GM21423 (cell line): ENCODE data around the gene CTAGE15.
"Not testable (repeated sequence)": the region's sequence is repeated elsewhere in the genome, so short reads cannot be mapped to it uniquely, and the experiment has no call there.

Experiments
- ATAC-seq: cut with Tn5 transposase; IDR thresholded peaks from one replicate; pipeline ENCODE4 v1.9.1; 2021; ENCODE audit warnings: mild to moderate bottlenecking, moderate library complexity; ENCODE audit not compliant: unreplicated experiment

The CTAGE15 gene, protein sequence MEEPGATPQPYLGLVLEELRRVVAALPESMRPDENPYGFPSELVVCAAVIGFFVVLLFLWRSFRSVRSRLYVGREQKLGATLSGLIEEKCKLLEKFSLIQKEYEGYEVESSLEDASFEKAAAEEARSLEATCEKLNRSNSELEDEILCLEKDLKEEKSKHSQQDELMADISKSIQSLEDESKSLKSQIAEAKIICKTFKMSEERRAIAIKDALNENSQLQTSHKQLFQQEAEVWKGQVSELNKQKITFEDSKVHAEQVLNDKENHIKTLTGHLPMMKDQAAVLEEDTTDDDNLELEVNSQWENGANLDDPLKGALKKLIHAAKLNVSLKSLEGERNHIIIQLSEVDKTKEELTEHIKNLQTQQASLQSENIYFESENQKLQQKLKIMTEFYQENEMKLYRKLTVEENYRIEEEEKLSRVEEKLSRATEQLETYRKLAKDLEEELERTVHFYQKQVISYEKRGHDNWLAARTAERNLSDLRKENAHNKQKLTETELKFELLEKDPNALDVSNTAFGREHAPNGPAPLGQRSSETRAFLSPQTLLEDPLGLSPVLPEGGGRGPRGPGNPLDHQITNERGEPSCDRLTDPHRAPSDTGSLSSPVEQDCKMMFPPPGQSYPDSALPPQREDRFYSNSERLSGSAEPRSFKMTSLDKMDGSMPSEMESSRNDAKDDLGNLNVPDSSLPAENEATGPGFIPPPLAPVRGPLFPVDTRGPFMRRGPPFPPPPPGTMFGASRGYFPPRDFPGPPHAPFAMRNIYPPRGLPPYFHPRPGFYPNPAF

DNA sequence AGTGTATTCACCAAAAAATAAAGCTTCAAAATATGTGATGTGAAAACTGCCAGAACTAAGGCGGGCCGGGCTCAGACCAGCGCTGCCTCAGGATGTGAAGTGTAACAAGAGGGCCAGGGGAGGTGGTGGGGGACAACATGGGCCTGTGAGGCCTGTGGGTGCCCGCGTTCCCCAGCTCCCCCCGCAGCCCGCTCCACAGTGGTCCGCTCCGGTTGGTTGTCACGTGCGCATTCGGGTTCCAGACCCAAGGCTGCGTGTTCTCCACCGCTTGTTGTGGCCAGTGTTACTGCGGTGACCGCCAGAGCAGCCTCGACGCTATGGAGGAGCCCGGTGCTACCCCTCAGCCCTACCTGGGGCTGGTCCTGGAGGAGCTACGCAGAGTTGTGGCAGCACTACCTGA, at the start of gene CTAGE15:
Gene CTAGE15, plus strand, starts transcription at position 301 of the 400 bp plus-strand sequence. Its CDS starts 17 bp downstream, at position 318.
- ATAC-seq = not testable (repeated sequence)

DNA sequence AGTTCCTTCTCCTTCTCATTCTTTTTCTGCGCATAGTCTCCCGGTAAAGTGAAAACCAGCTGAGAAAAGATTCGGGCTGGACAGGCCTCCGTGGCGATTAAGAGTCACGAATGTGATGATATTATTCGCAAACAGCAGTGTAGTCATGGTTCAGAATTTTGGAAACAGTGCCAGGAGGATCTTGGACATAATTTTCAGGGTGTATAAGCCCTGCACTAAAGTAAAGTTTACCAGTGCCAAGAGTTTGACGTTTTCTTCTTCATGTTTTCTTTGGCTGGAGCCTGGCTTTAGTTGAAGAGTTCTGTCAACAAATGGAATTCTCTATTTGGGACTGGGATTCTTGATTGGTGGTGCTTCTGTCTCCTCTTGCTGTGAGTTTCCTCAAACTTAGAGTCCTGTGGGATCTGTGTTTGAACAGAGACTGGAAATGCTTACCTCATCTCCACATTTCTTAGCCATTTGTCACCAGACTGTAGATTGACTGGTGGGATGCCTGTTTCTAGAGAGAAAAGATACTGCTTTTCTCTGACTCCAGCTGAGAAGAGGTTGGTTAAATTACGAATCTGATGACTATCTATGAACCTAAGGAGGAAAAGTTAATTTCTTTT, 49.2 kb upstream of the CTAGE15 start:
- ATAC-seq = not testable (repeated sequence)

DNA sequence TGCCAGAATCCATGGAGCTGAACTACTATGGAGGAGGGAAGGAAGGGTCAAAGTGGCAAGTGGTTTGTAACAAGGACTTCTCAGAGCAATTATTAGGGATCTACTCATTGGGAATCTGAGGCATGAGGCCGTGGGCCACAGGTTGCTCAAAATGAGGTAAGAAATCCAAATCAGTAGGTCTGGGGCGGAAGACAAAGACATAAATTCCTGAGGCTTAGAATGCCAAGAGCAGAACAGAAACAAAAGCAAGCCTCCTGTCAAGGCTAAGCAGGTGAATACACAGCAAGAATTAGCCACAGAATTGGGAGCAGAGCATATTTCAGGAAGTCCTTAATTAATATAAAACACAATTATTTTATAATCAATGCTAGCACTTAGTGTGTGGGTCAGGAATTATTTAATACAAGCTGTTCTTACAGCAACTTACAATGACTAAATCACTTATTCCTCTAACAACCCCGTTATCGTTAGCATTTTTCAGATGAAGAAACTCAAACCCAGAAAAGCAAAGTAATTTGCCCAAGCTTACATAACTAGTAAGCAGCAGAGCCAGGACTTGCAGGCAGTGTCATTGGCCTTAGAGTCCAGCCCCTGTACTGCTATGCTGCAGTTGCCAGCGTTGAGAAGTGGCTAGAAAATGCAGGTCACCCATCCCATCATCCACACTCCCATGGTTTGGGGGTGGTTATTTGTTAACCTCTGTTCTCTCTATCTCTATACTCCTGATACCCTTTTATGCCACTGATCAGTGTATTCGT, 40.3 kb upstream of the CTAGE15 start:
- ATAC-seq = not testable (repeated sequence)

DNA sequence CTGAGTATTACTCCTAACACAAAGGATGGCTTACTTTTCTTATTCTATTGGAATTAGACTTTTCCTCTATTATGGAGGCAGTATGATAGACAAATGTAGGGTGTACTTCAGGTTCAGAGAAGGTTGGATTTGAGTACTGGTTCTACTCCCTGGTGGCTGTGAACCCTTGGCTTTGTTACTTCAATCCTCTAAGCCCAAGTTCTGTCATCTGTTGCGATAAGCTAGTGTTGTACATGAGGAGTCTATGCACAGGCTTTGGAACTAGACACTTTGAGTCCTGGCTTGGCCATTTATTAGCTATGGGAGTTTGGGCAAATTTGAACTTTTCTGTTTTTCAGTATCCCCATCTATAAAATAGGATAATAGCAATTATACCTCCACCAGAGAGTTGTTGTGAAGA, 39.7 kb upstream of the CTAGE15 start:
- ATAC-seq = not testable (repeated sequence)

DNA sequence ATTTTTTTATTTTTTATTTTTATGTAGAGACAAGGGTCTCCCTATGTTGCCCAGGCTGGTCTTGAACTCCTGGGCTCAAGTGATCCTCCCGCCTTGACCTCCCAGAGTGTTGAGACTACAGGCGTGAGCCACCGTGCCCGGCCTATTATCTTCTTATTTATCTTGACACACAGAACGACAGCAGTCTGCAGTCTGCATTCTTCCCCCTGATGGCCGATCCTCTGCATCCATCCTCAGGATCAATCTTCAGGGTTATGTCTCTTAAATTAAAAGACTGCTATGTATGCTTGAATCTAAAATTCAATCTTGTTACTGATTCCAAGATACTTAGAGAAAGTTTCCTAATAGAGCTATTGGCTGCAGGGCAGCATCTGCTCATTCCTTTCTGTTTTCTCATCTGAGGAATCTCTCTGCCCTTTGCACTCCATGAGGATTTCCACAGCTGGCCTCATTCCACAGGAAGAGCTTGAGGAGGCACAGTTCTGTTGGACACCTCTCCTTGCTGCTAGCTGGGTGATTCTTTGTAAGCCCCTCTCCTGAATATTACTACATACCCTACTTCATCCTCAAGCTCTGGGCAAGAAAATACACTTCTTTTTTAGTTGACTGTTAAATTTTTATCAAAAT, 38.3 kb upstream of the CTAGE15 start:
- ATAC-seq = not testable (repeated sequence)

DNA sequence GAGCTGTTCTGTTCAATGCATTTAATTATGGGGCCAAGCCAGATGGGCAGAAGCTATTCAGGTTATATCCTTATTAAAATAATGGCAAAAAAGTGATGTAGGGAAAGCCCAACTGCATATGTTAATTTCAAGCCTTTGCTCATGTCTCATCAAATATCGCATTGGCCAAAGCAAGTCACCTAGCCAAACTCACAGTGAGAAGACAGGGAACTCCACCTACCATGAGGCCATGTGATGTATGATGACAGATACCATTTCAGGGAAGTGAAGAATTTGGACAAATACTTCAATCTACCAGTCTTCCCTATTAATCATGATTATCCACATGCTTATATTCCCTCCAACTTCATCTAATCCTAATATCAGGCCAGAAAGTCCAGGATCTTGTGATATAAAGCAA, 35.2 kb upstream of the CTAGE15 start:
- not testable (repeated sequence) for ATAC-seq

DNA sequence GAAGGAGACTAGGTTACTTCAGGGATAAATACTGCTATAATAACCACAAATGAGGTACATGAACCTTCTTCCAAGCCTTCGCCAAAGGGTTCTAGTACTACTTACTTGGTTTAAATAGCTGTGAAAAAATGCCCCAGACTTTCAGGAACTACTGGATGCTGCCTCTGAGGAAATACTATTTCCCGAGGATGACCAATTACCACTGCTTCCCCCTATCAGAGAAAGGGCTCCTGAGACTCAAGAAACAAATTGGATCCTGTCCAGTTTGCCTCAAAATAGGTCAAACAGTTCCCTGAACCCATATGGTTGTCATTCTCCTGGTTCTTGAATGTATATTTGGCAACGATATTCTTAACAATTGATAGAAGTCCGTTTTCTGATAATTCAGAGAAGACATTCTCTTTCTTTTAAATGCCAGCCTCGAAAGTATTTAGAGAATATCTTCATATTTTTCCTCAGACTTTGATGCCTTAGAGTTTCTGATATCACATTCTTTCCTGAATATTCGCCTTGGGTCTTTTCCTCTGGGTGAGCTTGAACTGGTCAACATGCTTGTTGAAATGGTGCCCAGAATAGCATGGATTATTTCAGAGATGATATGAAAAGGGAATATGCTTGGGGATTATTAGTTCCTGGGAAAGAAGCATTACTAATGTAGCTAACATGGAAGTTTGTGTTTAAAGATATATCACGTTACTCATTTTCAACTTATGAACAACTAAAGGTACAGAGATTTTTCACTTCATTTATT, 28.1 kb upstream of the CTAGE15 start:
- not testable (repeated sequence) for ATAC-seq

DNA sequence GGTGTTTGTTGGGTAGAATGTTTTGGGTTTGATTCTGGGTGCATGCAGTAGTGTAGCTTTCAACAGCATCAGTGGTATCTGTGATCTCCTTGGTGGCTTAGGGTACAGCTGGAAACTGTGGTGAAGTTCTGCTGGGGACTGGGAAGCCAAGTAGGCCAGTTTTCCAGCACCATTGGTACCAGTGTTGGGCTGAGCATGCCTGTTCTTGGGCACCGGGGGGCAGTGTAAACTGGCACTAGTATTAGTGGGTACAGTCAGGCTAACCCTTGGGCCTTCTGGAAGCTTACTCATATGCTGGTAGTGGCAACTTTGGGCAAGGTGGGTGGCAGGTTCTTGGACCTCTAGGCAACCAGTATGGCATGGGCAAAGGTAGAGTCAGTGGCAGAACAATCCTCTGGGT, 15.6 kb upstream of the CTAGE15 start:
- not testable (repeated sequence) for ATAC-seq

DNA sequence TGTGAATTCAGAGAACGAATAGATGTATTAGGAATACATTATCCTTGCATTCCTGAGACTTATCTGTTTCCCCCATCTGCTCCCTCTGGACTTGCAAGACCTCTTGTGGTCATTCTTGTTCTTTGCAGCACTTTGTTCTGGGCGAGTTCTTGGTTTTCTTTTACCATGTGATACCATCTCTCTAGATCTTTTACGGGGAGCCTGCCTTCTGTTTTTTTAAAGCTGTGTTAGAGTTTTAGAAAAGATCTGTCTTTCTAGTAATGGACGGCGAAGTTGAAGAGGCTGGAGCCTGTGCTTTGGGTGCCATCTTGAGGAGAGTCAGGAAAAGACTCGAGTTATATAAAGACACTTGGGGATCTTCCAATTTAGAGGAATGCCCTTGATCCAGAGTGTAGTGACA, 8.3 kb upstream of the CTAGE15 start:
- ATAC-seq = peak; percentile 63

DNA sequence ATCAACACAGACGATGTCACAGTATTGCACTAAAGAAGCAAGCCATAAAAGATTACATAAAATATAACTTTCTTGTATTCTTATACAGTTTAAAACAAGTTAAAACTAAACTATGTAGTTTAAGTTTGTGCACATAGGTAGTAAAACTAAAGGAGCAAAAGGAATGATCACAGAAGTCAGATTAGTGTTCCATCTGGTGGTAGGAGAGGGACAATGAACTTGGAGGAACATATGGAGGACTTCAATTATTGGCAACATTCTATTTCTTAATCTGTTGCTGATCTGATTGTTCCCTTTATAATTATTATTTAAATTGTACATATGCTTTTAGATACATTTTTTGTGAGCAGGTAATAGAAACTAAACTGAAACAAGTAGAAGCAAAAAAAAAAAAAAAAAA, 5.6 kb upstream of the CTAGE15 start:
- not testable (repeated sequence) for ATAC-seq

DNA sequence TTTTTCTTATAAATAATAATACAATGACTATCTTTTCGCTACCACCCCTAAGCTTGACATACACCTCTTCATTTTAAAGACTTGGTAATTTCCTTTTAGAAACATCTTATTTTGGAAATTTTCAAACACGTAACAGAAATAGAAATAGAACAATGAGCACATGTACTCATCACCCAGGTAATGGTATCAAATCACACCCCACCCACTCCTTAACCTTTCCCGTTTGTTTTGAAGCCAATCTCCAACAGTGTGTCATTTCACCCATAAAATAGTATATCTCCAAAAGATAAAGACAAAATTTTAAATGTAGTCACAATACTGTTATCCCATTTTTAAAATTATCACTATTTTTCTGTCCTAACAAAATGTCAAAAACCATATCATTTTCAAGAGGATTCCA, 16.6 kb downstream of the CTAGE15 start:
- ATAC-seq = not testable (repeated sequence)

DNA sequence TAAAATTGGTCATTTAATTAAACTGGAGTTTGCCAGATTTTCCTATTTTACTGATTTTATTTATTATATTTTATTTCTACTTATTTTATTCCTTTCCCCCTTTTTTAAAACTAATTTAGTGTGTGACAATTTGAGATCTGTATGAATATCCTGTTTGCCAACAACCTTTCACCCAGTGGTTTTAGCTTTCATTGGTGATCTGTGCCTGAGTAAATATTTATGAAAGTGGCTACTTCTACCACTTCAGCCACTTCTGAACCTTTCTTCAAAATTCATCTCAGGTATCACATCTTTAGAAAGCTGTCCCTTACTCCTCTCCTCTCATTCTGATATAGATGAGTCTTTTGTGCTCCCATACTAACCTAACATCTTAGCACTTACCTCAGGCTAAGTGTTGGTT, 18.3 kb downstream of the CTAGE15 start:
- not testable (repeated sequence) for ATAC-seq

DNA sequence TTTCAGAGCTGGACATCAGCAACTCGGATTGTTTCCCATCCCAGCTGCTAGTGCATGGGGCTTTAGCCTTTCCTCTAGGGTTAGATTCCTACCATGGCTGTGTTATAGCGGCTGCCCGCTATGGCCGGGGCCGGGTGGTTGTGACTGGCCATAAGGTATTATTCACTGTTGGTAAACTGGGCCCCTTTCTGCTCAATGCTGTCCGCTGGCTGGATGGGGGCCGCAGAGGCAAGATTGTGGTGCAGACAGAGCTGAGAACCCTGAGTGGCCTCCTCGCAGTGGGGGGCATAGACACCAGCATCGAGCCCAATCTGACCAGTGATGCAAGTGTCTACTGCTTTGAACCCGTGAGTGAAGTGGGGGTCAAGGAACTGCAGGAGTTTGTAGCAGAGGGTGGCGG, 26.5 kb downstream of the CTAGE15 start:
- ATAC-seq = not testable (repeated sequence)

DNA sequence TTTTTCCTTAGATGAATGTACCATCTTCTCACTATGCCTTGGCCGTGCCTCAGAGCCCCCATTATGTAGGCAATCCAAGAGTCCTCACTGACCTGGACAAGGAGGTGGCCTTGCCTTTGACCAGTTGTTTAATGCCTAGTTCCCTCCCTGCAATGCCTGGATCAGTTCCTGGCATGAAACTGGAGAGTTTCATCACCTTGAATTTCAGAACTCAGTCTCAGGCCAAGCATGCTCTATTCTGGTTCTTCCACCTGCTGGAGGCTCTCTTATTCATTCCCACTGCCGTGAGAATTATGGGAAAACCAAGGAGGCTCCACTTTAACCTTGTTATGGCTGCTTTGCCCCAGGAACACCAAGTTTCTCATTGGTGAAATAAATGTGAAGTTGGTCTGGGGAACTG, 31.9 kb downstream of the CTAGE15 start:
- ATAC-seq = not testable (repeated sequence)

DNA sequence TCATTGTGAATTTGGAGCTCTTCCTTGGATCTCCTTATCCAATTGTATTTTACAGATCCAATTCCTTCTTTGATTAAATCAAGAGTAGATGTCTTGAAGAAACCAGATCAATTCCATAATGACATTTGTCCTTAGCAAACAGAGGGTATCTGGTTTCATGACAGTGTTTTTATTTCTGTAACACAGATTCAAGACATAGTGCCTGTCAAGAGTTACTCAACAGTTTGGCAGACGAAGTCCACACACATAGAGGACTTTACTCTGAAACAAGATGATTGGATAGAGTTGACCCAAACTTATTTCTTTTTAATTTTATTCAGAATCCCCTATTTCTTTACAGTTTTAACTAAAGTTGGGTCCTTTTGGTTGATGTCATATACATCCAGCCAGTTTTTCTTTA, 34.5 kb downstream of the CTAGE15 start:
- ATAC-seq = not testable (repeated sequence)

DNA sequence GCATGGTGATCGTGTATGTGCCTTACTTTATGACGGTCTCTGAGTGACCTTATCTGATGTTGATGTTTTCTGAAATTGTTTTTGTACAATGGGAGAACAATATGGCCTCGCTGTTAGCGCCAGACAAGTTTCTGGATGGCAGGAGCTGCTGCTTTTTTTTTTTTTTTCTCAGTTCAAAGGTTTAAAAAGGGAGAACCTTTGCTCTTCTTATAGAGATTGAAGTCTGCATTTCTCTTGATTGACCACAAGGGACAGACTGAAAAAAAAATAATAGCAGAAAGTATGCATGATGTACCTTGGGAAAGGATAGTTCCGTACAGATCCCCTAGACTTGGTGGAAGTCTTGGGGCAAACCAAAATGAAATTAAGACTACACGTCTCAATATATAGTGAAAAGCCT, 43.9 kb downstream of the CTAGE15 start:
- not testable (repeated sequence) for ATAC-seq

DNA sequence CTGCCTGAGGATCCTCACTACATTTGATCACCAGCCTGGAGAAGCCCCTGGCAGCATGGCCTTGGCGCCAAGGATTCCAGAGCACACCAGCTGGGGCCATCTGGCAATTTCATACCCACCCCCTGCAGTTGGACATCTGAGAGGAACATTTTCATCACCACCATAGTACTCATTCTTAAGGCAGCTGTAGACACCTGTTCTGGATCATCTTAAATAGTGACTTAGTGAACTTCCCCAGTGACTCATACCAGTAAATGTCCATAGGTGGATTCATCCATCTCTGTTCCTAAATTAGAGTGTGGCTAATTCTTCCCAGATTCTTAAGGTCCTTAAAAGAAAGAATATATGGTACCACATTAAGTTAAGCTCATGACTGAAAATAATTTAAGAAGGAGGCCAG, 45.6 kb downstream of the CTAGE15 start:
- ATAC-seq = not testable (repeated sequence)

DNA sequence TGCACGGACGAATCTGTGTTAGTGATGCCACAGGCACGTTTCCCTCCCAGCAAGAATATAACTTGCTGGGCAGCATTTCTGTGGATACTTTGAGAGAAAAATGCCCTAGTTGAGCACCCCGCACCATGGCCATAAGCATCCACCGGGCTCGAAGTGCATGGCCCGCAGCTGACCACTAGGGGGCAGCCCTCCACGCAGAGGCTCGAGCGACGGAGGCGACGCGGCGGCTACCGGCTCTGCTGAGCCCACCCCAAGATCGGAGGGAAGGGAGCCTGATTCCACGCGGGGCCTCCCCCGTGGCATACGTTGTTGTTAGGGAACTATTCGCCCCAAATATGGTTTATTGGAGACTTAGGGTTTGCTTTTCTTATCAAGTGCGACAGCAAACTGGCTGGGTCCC, 48.5 kb downstream of the CTAGE15 start:
- peak; percentile 14 for ATAC-seq

DNA sequence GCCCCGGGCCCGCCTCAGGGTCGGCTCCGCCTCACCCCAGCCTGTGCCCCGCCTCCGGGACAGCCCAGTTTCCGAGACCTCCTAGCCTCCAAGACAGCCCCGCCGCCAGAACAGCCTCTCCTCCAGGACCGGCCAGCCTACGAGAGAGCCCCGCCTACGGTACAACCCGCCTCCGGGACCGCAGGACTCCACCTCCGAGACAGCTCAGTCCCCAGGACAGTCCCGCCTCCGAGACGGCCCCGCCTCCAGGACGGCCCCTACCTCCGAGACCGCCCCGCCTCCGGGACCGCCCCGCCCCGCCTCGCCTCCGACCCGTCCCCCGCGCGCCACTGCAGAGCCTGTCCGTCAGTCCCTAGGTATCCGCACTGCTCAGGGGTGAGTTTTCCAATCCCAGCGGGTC, 49.0 kb downstream of the CTAGE15 start, which contains the start of gene TCAF2:
Gene TCAF2, plus strand, starts transcription at position 329 of the 400 bp plus-strand sequence.
- ATAC-seq = peak; percentile 85
